Ishikawa (cell line): ENCODE results near the gene ESR2.

Experiments
- CEBPB ChIP-seq: IDR thresholded peaks from 2 replicates; pipeline ENCODE4 v1.6.1; 2012
- CREB1 ChIP-seq: IDR thresholded peaks from 2 replicates; pipeline ENCODE4 v1.6.1; 2012; ENCODE audit warnings: low read depth
- EGR1 ChIP-seq: IDR thresholded peaks from 2 replicates; pipeline ENCODE4 v1.6.1; 2012
- EP300 ChIP-seq: IDR thresholded peaks from 2 replicates; pipeline ENCODE4 v1.6.1; 2012; ENCODE audit warnings: borderline replicate concordance
- FOXM1 ChIP-seq: IDR thresholded peaks from 2 replicates; pipeline ENCODE4 v1.6.1; 2012; ENCODE audit warnings: low read depth, borderline replicate concordance
- NFIC ChIP-seq: IDR thresholded peaks from 2 replicates; pipeline ENCODE4 v1.6.1; 2012
- RAD21 ChIP-seq: IDR thresholded peaks from 2 replicates; pipeline ENCODE4 v1.6.1; 2012; ENCODE audit warnings: low read depth
- REST ChIP-seq: IDR thresholded peaks from 2 replicates; pipeline ENCODE4 v1.6.1; 2012; ENCODE audit warnings: low read depth, mild to moderate bottlenecking
- TAF1 ChIP-seq: IDR thresholded peaks from 2 replicates; pipeline ENCODE4 v1.6.1; 2012; ENCODE audit warnings: low read depth, mild to moderate bottlenecking
- TCF12 ChIP-seq: IDR thresholded peaks from 2 replicates; pipeline ENCODE4 v1.6.1; 2012; ENCODE audit warnings: low read depth
- TEAD4 ChIP-seq: IDR thresholded peaks from 2 replicates; pipeline ENCODE4 v1.6.1; 2012
- USF1 ChIP-seq: IDR thresholded peaks from 2 replicates; pipeline ENCODE4 v1.6.1; 2012
- YY1 ChIP-seq: IDR thresholded peaks from 2 replicates; pipeline ENCODE4 v1.6.1; 2012; ENCODE audit warnings: low read depth
- ZBTB7A ChIP-seq: IDR thresholded peaks from 2 replicates; pipeline ENCODE4 v1.6.1; 2012; ENCODE audit warnings: low read depth
- TF ChIP-seq, protein P1 (sequence below): IDR thresholded peaks from 2 replicates; pipeline ENCODE4 v1.6.1; 2012

The ESR2 gene

GRCh38 chr14:64232095-64232838 is 61.9 kb downstream of the ESR2 start:
- TF ChIP-seq TCF12 (no peak), YY1 (no peak), NFIC (no peak), EP300 (no peak), REST (no peak)
- TF ChIP-seq, protein P1, sequence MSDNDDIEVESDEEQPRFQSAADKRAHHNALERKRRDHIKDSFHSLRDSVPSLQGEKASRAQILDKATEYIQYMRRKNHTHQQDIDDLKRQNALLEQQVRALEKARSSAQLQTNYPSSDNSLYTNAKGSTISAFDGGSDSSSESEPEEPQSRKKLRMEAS, result no peak

DNA sequence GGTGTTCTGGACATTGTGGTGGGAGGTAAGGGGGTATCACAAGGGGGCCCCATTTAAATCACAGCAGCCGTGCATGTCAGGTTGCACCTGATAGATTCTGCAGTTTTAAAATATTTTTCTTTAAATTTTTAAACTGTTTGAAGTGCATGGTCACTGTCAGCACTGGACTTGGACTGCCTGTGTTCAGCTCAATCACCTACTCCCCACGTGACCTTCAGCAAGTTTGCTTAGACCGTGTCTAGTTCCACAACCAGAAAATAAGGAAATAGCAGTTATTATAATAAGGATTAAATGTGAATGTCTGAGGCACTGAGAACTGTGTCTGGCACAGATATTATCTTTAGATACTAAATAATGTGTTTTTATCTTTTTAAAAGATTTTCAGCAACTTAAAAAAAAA is 64.7 kb downstream of the ESR2 start:
- TF ChIP-seq, protein P1, result no peak
- TF ChIP-seq ZBTB7A, result no peak
- TF ChIP-seq RAD21, result no peak
- no peak for TF ChIP-seq TCF12

DNA sequence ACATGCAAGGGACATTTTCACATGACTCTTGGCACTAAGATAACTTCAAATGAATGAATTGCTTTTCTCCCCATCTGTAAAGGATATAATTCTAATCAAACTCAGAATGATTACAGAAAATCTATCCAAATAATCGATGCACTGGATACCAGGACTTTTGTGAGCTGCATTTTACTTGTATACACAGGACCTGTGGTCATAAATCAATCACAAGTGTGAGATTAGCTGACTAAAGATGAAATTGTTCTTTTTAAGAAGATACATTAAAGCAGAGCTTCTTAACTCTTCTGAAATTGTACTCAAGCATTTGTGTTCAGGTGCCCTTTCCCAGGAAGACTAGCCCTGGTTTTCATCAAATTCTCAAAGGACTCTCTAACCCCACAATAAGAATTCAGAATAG is 66.3 kb downstream of the ESR2 start:
- TF ChIP-seq CREB1, result no peak
- TF ChIP-seq TEAD4, result no peak
- TF ChIP-seq REST, result no peak
- no peak for TF ChIP-seq TCF12
- TF ChIP-seq ZBTB7A, result no peak
- no peak for TF ChIP-seq CEBPB
- TF ChIP-seq USF1, result no peak

DNA sequence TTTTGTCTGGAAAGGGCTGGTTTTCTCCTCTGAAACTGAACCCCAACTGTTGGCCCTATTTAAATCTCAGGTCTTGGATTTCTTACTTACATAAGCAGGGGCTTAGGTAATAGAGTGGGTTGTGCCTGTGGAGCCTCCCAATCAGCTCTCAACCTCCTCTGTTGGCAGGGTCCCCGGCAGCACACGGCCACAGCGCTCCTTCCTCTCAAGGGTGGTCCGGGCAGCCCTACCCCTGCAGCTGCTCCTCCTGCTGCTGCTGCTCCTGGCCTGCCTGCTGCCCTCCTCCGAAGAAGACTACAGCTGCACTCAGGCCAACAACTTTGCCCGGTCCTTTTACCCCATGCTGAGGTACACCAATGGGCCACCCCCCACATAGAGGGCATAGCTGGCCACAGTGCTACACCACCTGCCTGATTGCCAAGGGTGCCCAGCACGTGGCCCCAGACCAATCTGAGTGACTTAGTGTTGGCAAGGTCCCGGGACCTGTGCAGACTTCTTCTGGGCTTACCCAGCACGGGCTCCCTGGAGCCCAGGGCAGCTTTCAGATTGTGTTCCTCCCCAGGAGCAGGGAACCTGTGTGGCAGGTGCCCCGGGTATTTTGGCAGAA is 68.9 kb downstream of the ESR2 start:
- TF ChIP-seq CEBPB (no peak), TEAD4 (no peak), RAD21 (no peak), ZBTB7A (no peak)

DNA sequence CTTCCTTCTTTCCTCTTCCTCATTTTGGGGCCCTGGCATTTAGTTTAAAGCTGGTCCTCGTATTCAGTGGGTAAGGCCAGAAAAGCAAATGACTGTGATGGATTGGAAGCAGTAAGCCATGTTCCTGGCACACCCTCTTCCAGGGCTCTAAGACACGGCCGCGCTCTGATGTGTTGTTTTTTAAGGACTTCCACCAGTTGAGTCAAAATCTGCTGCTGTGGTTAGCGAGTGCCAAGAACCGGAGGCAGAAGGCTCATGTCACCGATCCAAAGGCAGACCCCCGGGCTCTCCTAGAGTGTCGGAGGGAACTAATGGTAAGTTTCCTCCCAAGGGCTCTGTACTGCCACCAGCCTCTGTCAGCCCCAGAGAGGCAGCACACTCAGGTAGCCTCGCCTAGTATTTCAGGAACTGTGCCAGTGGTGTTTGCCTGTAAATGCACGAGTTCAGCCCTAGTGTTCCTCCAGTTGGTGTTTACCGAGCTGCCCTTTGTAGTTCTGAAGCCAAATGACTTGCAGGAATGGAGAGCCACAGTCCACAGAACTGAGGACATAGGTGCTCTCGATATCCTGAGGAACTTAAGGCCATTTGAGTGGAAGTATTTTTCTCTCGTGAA is 72.7 kb downstream of the ESR2 start:
- TF ChIP-seq NFIC (no peak), TCF12 (no peak), RAD21 (no peak), CEBPB (no peak), CREB1 (no peak), EGR1 (no peak), REST (no peak), ZBTB7A (no peak), TEAD4 (no peak), TAF1 (no peak), USF1 (no peak), FOXM1 (no peak), EP300 (no peak), YY1 (no peak)
- TF ChIP-seq, protein P1, result no peak
